ENCODE results near the gene COL23A1.

The COL23A1 gene

GRCh38 chr5:178324481-178325310 lies 265.5 kb downstream of the COL23A1 start:
- peaks cover 0 to 53% of the 10 kb centered on the region in 2 donors for H3K27me3 ChIP-seq
- intact Hi-C loops (cut with DNase I; ENCODE audit: low total_unique reads), result no loop called here
- H3K9me3 ChIP-seq, result no peaks in the 10 kb centered on the region
- no peak overlapping the region for H3K27ac ChIP-seq
- no peaks in the 10 kb centered on the region for H3K4me1 ChIP-seq
- TF ChIP-seq CTCF (IDR thresholded peaks at IDR 0.05), result no peak
- no peaks in the 10 kb centered on the region for H3K36me3 ChIP-seq
- H3K4me3 ChIP-seq, result no peak overlapping the region
- no peak for DNase-seq

DNA sequence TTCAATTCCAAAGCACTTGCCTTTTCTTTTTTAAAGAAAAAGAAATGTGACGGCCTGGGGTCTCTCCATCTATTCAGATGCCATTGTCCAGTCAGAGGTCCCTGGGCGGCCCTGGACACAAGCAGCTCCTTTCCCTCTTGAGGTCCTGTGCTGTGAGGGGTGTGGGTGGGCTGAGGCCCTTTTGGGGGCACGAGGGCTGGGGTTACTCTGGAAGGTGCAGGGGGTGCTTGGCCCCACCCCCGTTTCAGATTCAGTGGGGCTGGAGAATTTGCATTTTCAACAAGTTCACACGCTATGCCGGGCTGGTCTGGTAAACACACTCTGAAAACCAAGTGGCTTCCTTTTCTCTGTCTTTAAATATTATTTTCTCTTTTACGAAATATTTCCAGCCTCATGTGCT lies 266.2 kb downstream of the COL23A1 start:
- H3K36me3 ChIP-seq, result no peaks in the 10 kb centered on the region
- peaks cover 0 to 47% of the 10 kb centered on the region in 2 donors for H3K27me3 ChIP-seq
- intact Hi-C loops (cut with DNase I; ENCODE audit: low total_unique reads), result no loop called here
- H3K9me3 ChIP-seq, result no peaks in the 10 kb centered on the region
- no peak overlapping the region for H3K4me3 ChIP-seq
- H3K4me1 ChIP-seq, result no peaks in the 10 kb centered on the region
- no peak for TF ChIP-seq CTCF (IDR thresholded peaks at IDR 0.05)
- no peak overlapping the region for H3K27ac ChIP-seq
- no peak for DNase-seq

DNA sequence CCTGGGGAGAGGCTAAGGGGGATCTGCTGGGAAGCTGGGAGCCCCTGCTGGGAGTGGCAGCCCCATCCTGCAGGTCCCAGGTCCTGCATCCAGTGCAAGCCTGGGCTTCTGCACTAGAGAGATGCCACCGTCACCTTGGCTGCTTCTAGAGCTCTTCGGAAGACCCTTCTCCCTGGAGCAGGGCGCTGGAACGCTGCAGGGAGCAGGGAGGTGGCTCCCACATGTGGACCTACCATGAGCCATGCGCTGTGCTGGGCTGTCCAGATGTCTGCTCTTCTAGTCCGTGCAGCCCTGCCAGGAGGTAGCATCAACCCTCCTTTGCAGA lies 266.7 kb downstream of the COL23A1 start:
- no peak for DNase-seq
- Histone ChIP-seq H3K4me3 (no peak overlapping the region), H3K27ac (no peak overlapping the region), H3K36me3 (no peaks in the 10 kb centered on the region), H3K27me3 (peaks cover 0 to 43% of the 10 kb centered on the region in 2 donors), H3K9me3 (no peaks in the 10 kb centered on the region), H3K4me1 (no peaks in the 10 kb centered on the region)
- intact Hi-C loops (cut with DNase I; ENCODE audit: low total_unique reads), result no loop called here
- no peak for TF ChIP-seq CTCF (IDR thresholded peaks at IDR 0.05)

- Histone ChIP-seq H3K27ac (no peak overlapping the region), H3K4me3 (no peak overlapping the region), H3K27me3 (peaks cover 0 to 39% of the 10 kb centered on the region in 2 donors), H3K4me1 (no peaks in the 10 kb centered on the region), H3K9me3 (no peaks in the 10 kb centered on the region), H3K36me3 (no peaks in the 10 kb centered on the region)
- DNase-seq, result no peak
- no peak for TF ChIP-seq CTCF (IDR thresholded peaks at IDR 0.05)
- intact Hi-C loops (cut with DNase I; ENCODE audit: low total_unique reads), result no loop called here
Observed at GRCh38 chr5:178322736-178323540, 267.3 kb downstream of the COL23A1 start.

GRCh38 chr5:178320281-178320855 lies 269.8 kb downstream of the COL23A1 start:
- Histone ChIP-seq H3K4me3 (no peak overlapping the region), H3K4me1 (no peaks in the 10 kb centered on the region), H3K27ac (no peak overlapping the region), H3K36me3 (no peaks in the 10 kb centered on the region), H3K27me3 (peaks cover 0 to 19% of the 10 kb centered on the region in 2 donors), H3K9me3 (no peaks in the 10 kb centered on the region)
- DNase-seq, result no peak
- no peak for TF ChIP-seq CTCF (IDR thresholded peaks at IDR 0.05)
- intact Hi-C loops (cut with DNase I; ENCODE audit: low total_unique reads), result no loop called here

Data from tibial artery (tissue), 4 donors.